Endothelial cell of umbilical vein (primary cell): ENCODE results near the gene KRT26.

Source experiments
- CTCF ChIP-seq, 2 donors: IDR thresholded peaks; 1 replicate in 1 of 2; 2 replicates in 1 of 2; pipeline ENCODE4 v1.5.1; 2011; ENCODE audit warnings: low read length in 2 of 2, mild to moderate bottlenecking in 2 of 2, moderate library complexity in 2 of 2, control low read depth in 1 of 2, inconsistent platforms in 1 of 2, low read depth in 1 of 2; ENCODE audit not compliant: insufficient read depth in 1 of 2; ENCODE audit errors: extremely low read depth in 1 of 2
- JUN ChIP-seq: IDR thresholded peaks from 2 replicates; pipeline ENCODE4 v1.6.1; 2011; ENCODE audit warnings: borderline replicate concordance, low read depth; ENCODE audit not compliant: insufficient read length, insufficient read depth

- TF ChIP-seq JUN, result no peak
- TF ChIP-seq CTCF (IDR thresholded peaks at IDR 0.05; ENCODE audit: extremely low read depth in 1 of 2, insufficient read depth in 1 of 2, low read depth in 1 of 2, low read length in 2 of 2), result no peak
These were observed 48.3 kb upstream of the KRT26 start for GRCh38 chr17:40820228-40820838.
